Stomach (tissue), 9 donors: Measurements from ENCODE around the gene KCNJ16. TPM values are rescaled to one million over a fixed set of nuclear protein-coding genes. Genes with fewer than 3 reads are reported as not detected.

Experiments
- DNase-seq, 2 donors: peaks; one replicate each; pipeline versions ENCODE4 v3.0.0 to v3.0.0-alpha.2; 2013 to 2019
- H3K27ac ChIP-seq, 5 donors: fragments of 200-600 bp in 4 of 5; sonication (generic) in 4 of 5; one replicate each; pipeline ENCODE4 v1.5.1; 2013 to 2019; ENCODE audit warnings: mild to moderate bottlenecking in 1 of 5, moderate library complexity in 1 of 5
- H3K27me3 ChIP-seq, 3 donors: fragments of 200-600 bp; sonication (generic); one replicate each; pipeline ENCODE4 v1.5.1; 2017 to 2019; ENCODE audit warnings: mixed run types in 1 of 3
- H3K36me3 ChIP-seq, 4 donors: fragments of 200-600 bp; sonication (generic); 1 replicate in 3 of 4; 2 replicates in 1 of 4; pipeline ENCODE4 v1.5.1; 2016 to 2019
- H3K4me1 ChIP-seq, 4 donors: fragments of 200-600 bp; sonication (generic); one replicate each; pipeline ENCODE4 v1.5.1; 2016 to 2019
- H3K4me3 ChIP-seq, 4 donors: fragments of 200-600 bp; sonication (generic) in 3 of 4; one replicate each; pipeline ENCODE4 v1.5.1; 2016 to 2019; ENCODE audit warnings: mild to moderate bottlenecking in 1 of 4
- H3K9me3 ChIP-seq, 4 donors: fragments of 200-600 bp; sonication (generic); one replicate each; pipeline ENCODE4 v1.5.1; 2016 to 2019
- EP300 ChIP-seq: sonication (generic); formaldehyde crosslinking; IDR thresholded peaks from one replicate; pipeline ENCODE4 v1.6.1; 2017; ENCODE audit warnings: antibody characterized with exemption
- POLR2A ChIP-seq, 4 donors: fragments of 450-650 bp; IDR thresholded peaks; one replicate each; pipeline ENCODE4 v1.6.1; 2016; ENCODE audit warnings: antibody characterized with exemption in 4 of 4, control low read depth in 2 of 4, mild to moderate bottlenecking in 1 of 4, moderate library complexity in 1 of 4
- POLR2AphosphoS5 ChIP-seq, 3 donors: sonication (generic); formaldehyde crosslinking; IDR thresholded peaks; one replicate each; pipeline ENCODE4 v1.6.1; 2016; ENCODE audit warnings: antibody characterized with exemption in 3 of 3
- WGBS, 5 donors: extraction: QIAGEN DNeasy Blood & Tissue Kit in 3 of 5; methylation state at CpG; one replicate each; pipeline versions ENCODE4 v1.1.5 to v1.1.7; 2013 to 2018; 5-methylcytosine and 5-hydroxymethylcytosine counted together
- intact Hi-C: fragments of 100-400 bp; cut with DNase I; formaldehyde crosslinking; loops from one replicate; pipeline ENCODE4 v1.15.1; 2023; ENCODE audit warnings: low total_unique reads
- polyA plus RNA-seq, 3 donors: library from polyadenylated mRNA; stranded (reverse); fragments of 200-250 nt; gene quantifications; one replicate each; pipeline ENCODE4 v1.2.3, GENCODE V29; 2013
- total RNA-seq, 5 donors: library from RNA; depleted of rRNA; stranded (reverse); fragments of >200 nt; gene quantifications; one replicate each; pipeline versions ENCODE4 v1.1.0 to v1.2.3, GENCODE V29; 2014 to 2016
- TF ChIP-seq, protein P1 (sequence below), 7 experiments: fragments of 450-650 bp in 4 of 7; fragments of 200-600 bp in 3 of 7; sonication (generic) in 3 of 7; IDR thresholded peaks; one replicate each; pipeline ENCODE4 v1.5.1; 2016 to 2019; ENCODE audit warnings: antibody characterized with exemption in 7 of 7, control low read depth in 2 of 7, mild to moderate bottlenecking in 1 of 7
- donor health status: healthy with polysubstance abuse.
- donor health status: Bipolar disorder and iron deficiency.
- donor health status: healthy.

Gene KCNJ16
- total and polyA plus RNA-seq, 8 donors: 5.9 to 135 (median 12.9) TPM; not detected in 1

DNA sequence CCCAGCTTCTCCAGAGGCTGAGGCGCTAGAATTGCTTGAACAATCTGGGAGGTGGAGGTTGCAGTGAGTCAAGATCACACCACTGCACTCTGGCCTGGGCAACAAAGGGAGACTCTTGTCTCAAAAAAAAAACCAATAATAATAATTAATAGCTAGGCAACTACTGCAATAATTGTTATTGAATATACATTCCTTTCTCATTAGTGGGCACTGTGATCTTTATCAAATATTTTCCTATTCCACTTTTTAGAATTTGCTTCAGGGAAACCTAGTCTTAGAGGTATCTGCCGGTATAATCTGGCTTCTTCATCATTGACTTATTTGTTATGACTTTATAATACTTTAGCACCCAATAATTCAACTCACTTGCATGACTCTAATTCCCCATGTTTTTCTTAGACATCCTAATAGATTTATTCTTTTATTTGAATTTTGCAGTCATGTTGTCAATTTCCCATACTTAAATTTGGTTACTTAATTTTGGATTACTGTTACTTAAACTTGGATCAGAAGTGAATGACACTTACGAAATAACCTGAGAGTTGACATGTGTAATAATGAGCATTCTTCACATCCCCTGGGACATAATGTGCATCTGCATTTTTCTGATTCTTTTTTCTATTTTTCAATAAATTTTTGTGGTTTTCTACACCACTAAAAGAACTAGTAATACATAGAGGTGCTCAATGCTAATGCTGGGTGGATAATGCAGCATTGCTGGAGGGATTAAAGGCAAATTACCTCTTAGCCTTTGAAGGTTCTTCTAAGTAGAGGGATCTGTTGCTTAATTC is 25.0 kb upstream of the KCNJ16 start:
- H3K27ac ChIP-seq: no peak overlapping the region
- no peaks in the 10 kb centered on the region for H3K27me3 ChIP-seq
- H3K4me3 ChIP-seq: no peak overlapping the region
- 93 to 98% (median 95%) methylated on average over 3 of the region's 3 CpGs for WGBS, 5 donors
- TF ChIP-seq EP300: no peak
- TF ChIP-seq, protein P1, sequence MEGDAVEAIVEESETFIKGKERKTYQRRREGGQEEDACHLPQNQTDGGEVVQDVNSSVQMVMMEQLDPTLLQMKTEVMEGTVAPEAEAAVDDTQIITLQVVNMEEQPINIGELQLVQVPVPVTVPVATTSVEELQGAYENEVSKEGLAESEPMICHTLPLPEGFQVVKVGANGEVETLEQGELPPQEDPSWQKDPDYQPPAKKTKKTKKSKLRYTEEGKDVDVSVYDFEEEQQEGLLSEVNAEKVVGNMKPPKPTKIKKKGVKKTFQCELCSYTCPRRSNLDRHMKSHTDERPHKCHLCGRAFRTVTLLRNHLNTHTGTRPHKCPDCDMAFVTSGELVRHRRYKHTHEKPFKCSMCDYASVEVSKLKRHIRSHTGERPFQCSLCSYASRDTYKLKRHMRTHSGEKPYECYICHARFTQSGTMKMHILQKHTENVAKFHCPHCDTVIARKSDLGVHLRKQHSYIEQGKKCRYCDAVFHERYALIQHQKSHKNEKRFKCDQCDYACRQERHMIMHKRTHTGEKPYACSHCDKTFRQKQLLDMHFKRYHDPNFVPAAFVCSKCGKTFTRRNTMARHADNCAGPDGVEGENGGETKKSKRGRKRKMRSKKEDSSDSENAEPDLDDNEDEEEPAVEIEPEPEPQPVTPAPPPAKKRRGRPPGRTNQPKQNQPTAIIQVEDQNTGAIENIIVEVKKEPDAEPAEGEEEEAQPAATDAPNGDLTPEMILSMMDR (IDR thresholded peaks at IDR 0.05): no peak
- no peak for TF ChIP-seq POLR2A (IDR thresholded peaks at IDR 0.05)
- no peak for TF ChIP-seq POLR2AphosphoS5 (IDR thresholded peaks at IDR 0.05)
- peaks cover 10 to 28% (median 15%) of the 10 kb centered on the region in 4 donors for H3K4me1 ChIP-seq
- no peaks in the 10 kb centered on the region for H3K36me3 ChIP-seq
- no peak for DNase-seq
- H3K9me3 ChIP-seq: no peaks in the 10 kb centered on the region
- intact Hi-C loops: no loop called here

DNA sequence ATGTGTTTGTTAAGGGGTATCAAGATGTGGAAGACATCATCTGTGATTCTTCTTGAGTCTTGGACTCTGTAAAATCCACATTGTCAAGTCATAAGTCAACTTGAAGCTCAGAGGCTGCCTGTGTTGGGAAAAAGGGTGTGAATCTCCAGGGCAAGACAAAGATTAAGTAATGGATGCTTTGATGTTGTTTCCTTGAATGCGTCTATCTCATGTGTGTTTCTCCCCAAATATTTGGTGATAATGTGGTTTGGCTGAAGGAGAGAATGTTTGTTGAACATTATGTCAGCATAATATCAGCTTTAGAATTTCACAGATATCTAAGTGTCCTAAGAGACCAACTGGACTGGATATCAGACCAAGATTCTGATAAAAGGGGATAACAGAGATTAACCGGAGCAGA is 24.1 kb upstream of the KCNJ16 start:
- H3K36me3 ChIP-seq: no peaks in the 10 kb centered on the region
- H3K4me1 ChIP-seq: peaks cover 10 to 34% (median 18%) of the 10 kb centered on the region in 4 donors
- TF ChIP-seq EP300: no peak
- no peak for TF ChIP-seq POLR2A (IDR thresholded peaks at IDR 0.05)
- TF ChIP-seq POLR2AphosphoS5 (IDR thresholded peaks at IDR 0.05): no peak
- no peak overlapping the region for H3K4me3 ChIP-seq
- no peak for DNase-seq
- no peaks in the 10 kb centered on the region for H3K9me3 ChIP-seq
- H3K27ac ChIP-seq: no peak overlapping the region
- WGBS, 5 donors: 51 to 63% (median 58%) methylated on average over 2 of the region's 2 CpGs
- intact Hi-C loops: no loop called here
- no peaks in the 10 kb centered on the region for H3K27me3 ChIP-seq

DNA sequence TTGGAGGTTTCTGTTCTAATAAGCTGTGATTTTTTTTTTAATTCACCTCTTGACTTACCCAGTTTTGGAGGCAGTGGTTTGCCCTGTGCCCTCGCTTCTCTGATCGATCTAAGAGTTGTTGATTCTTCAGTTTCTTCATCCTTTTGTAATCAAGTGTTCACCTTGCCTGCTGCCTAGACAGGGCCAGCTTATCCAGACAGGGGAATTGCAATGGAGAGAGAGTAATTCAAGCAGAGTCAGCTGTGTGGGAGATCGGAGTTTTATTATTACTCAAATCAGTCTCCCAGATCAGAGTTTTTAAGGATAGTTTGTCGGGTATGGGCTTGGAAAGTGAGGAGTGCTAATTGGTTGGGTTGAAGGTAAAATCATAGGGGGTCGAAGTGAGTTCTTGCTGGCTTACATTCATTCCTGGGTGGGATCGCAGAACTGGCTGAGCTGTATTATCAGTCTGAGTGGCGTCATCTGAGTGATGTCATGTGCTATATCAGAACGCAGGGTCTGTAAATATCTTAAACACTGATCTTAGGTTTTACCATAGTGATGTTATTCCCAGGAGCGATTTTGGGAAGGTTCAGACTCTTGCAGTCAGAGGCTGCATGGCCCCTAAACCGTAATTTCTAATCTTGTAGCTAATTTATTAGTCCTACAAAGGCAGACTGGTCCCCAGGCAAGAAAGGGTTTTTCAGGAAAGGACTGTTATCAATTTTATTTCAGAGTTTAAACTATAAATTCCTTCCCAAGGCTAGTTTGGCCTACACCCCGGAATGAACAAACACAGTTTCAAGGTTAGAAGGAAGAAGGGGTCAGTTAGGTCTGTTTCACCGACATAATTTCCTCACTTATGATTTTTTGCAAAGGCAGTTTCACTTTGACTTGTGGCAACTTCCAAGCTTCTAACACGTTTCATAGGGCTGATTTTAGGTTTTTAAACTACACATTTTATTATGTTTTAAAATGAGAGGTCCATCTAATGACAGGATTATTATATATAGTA is 21.5 kb upstream of the KCNJ16 start:
- Histone ChIP-seq H3K27me3 (no peaks in the 10 kb centered on the region), H3K9me3 (no peaks in the 10 kb centered on the region), H3K4me3 (peak overlapping the region in 2 of 4 donors; percentile 8 to 36), H3K27ac (peak overlapping the region; percentile 46 to 69 (median 59)), H3K36me3 (no peaks in the 10 kb centered on the region), H3K4me1 (peaks cover 10 to 30% (median 18%) of the 10 kb centered on the region in 4 donors)
- WGBS, 5 donors: 22 to 39% (median 37%) methylated on average over 13 of the region's 13 CpGs
- peak in 1 of 2 donors; percentile 40 for DNase-seq
- intact Hi-C loops: no loop called here
- TF ChIP-seq EP300 (no peak), POLR2AphosphoS5 (IDR thresholded peaks at IDR 0.05) (no peak), POLR2A (IDR thresholded peaks at IDR 0.05) (no peak)
- TF ChIP-seq, protein P1 (IDR thresholded peaks at IDR 0.05): no peak

DNA sequence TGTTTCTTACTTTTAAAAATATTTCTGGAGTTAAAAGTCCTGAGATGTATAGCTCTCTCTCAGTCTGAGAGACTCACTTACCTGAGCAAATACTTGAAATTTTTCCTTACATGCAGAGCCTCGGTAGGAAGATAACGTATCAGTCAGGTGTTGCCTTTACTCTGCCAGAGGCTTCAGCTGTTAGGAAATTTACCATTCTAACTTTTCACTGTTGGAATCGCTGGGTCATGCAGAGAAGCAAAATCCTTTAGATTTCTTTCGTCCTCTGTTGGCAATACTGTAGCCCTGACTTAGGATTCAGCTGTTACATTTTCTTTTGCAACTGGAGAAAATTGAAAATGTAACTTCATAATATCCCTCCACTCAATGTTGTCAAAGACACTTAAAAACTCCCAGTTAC is 20.0 kb upstream of the KCNJ16 start:
- Histone ChIP-seq H3K4me3 (no peak overlapping the region), H3K4me1 (peaks cover 10 to 38% (median 24%) of the 10 kb centered on the region in 4 donors), H3K27ac (peak overlapping the region in 3 of 5 donors; percentile 45 to 69 (median 51)), H3K36me3 (no peaks in the 10 kb centered on the region), H3K9me3 (no peaks in the 10 kb centered on the region), H3K27me3 (no peaks in the 10 kb centered on the region)
- intact Hi-C loops: no loop called here
- WGBS, 5 donors: 29 to 48% (median 44%) methylated on average over 4 of the region's 4 CpGs
- DNase-seq: peak in 1 of 2 donors; percentile 35
- TF ChIP-seq, protein P1 (IDR thresholded peaks at IDR 0.05): no peak
- TF ChIP-seq POLR2AphosphoS5 (IDR thresholded peaks at IDR 0.05): peak; percentile 11 to 70 (median 51)
